Retinal pigment epithelial cell (primary cell): Measurements from ENCODE around the gene TBC1D22A.

Experiments used
- DNase-seq: peaks from one replicate; pipeline ENCODE4 v3.0.0-alpha.2; 2010; ENCODE audit warnings: low read depth
- H3K4me3 ChIP-seq: 2 replicates; pipeline ENCODE4 v1.5.1; 2011; ENCODE audit warnings: mild to moderate bottlenecking, low read length, control low read depth, moderate library complexity
- TF ChIP-seq, protein P1 (sequence below): conservative IDR thresholded peaks from 2 replicates; pipeline ENCODE4 v1.5.1; 2011; ENCODE audit warnings: low read depth, low read length, control low read depth, inconsistent platforms

TBC1D22A gene

GRCh38 chr22:46767249-46767985, 5.0 kb downstream of the TBC1D22A start:
- no peak overlapping the region for H3K4me3 ChIP-seq
- TF ChIP-seq, protein P1, sequence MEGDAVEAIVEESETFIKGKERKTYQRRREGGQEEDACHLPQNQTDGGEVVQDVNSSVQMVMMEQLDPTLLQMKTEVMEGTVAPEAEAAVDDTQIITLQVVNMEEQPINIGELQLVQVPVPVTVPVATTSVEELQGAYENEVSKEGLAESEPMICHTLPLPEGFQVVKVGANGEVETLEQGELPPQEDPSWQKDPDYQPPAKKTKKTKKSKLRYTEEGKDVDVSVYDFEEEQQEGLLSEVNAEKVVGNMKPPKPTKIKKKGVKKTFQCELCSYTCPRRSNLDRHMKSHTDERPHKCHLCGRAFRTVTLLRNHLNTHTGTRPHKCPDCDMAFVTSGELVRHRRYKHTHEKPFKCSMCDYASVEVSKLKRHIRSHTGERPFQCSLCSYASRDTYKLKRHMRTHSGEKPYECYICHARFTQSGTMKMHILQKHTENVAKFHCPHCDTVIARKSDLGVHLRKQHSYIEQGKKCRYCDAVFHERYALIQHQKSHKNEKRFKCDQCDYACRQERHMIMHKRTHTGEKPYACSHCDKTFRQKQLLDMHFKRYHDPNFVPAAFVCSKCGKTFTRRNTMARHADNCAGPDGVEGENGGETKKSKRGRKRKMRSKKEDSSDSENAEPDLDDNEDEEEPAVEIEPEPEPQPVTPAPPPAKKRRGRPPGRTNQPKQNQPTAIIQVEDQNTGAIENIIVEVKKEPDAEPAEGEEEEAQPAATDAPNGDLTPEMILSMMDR: no peak
- no peak for DNase-seq

DNA sequence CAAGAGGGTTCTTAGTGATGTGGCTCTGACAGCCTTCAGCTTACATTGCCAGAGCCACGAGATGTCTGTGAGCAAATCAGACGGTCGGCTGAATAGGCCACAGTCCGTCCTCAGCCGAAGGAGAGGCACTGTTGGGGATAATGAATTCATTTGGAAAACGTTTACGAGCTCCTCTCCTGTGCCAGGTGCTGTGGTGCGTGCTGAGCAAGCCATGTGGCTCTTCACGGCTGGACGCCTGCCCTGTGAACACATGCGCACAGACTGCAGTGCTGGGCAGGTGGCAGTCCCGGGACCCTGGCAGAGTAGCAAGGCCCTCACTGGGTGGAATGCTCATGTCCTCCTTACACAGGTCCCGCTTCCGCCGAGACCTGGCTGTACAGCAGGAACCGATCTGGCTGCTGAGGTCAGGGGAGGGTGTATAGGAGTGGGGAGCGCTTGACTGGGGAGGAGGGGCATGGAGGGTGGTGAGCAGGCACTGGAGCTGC, 6.8 kb downstream of the TBC1D22A start:
- no peak for DNase-seq
- TF ChIP-seq, protein P1: no peak
- H3K4me3 ChIP-seq: no peak overlapping the region

DNA sequence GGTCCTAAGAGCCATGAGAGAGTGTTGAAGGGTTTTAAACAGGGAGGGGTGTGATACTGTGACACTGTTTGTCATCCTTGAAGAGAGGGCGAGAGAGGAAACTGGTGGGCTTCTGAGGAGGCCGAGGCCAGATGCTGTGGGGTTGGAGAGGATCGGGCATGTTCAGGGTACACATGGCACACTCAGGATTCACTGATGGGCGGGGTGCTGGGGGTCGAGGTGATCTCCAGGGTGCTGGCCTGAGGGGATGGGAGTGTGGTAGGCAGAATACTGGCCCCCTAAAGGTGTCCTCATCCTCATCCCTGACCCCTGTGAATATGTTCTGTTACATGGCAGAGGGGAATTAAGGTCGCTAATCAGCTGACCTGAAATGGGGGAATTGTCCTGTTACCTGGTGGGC, 7.3 kb downstream of the TBC1D22A start:
- TF ChIP-seq, protein P1: no peak
- DNase-seq: no peak
- H3K4me3 ChIP-seq: no peak overlapping the region

DNA sequence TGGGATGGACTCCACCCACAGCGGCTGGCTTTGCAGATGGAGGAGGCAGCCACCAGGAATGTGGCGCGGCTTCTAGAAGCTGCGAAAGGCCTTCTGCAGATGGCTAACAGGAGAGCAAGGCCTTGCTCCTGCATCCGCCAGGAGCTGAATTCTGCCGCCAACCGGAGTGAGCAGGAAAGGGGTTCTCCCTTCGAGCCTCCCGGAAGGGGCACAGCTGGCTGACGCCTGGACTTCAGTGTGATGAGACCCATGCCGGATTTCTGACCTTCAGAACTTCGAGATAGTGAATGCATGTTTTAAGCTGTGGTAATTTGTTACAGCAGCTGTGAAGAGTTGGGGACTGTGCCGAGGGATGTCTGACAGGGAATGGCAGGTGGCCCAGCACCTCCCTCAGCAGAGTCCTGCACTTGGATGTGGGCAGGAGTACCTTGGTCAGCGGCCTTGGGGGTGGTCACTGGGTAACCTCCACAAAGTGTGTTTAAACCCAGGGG, 7.7 kb downstream of the TBC1D22A start:
- H3K4me3 ChIP-seq: no peak overlapping the region
- TF ChIP-seq, protein P1: no peak
- DNase-seq: no peak

- TF ChIP-seq, protein P1: no peak
- H3K4me3 ChIP-seq: no peak overlapping the region
- DNase-seq: no peak
Observed at GRCh38 chr22:46770726-46771125, 8.3 kb downstream of the TBC1D22A start.

DNA sequence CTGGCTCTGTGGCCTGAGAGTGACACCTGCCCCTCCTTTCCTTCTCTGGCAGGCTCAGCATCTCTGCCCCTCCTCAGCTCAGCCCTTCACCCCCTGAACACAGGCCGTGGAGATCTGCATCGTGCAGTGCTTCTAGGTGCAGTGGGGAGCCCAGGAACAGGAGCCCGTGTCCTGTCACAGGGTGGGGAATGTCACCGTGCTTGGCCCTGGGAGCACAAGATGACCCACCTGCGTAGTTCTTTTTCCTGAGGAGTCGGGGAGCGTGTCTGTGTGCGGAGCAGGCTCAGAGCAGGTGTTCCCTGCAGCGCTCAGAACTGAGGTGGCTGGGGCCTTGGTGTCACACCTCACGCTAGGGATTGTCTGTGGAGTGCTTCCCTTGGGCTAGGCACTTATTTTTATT, 10.6 kb downstream of the TBC1D22A start:
- TF ChIP-seq, protein P1: no peak
- no peak overlapping the region for H3K4me3 ChIP-seq
- no peak for DNase-seq

DNA sequence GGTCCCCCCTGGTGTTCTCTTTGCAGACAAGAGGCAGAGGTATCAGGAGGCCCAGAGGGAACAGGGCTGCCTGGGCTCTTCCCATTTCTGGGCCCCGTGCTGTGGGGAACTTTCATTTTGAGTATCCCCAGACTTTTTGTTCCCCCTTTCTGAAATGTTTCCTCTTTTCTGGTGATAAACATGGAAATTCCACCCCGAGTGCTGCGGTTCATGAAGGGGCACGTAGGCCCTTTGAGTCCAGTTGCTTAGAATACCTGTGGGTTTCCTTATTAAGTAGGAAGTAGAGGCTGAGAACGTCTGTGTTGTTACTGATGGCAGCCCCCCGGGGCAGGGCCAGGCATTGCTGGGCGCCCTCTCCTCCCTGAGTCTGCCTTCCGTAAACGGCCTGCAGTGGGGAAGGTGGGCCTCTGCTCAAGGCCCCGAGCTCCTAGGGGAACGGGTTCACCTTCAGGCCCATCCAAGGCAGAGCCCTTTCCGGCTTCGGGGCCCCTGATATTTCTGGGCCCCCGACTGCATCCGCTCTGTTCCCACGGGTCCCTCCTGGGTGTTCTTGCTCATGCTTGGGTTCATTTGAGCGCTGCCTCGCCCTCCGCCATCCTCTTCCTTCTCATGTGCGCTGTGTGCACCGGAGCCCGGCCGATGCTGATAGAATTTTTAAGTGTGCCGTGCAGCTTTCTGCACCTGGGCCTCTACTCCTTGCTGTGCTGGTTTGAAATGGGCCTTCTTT, 12.0 kb downstream of the TBC1D22A start:
- no peak overlapping the region for H3K4me3 ChIP-seq
- TF ChIP-seq, protein P1: no peak
- no peak for DNase-seq
